CD4-positive, alpha-beta T cell treated with Interleukin-1 beta for 1 hour (primary cell): ENCODE data around the gene SKAP2.

Experiments
- DNase-seq, 2 donors: peaks; one replicate each; pipeline ENCODE4 v3.0.0-alpha.2; 2020 to 2022

Gene SKAP2

DNA sequence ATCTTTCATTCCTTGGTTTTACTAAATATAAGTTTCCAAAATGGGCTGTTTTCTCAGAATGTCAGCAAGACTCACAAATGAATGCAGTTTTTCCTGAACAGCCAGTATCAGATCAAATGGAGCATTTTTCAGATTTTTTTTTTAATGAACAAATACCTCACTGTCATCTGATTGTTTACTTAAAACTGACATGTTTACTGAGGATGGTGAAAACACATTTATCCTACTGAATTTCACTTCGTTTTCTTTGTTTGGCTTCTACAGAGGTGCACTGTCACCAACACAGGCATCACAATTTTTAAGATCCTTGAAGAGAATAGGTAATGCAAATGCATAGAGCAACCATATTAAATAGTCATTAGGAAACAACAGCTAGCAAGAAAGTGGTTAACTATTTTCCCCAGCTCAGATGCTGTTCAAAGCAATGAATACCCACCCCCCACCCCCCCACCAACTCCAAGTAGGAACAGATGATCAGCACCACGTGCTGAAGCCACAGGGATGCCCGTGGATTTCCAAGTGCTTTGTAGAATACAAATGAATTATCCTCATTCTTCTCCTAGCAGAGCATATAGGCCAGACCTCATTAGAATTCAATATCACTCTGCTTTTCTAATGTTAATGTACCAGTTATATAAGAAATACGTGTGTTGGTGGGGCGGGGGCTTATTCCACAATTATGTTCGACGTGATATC, 205.9 kb downstream of the SKAP2 start:
- no peak for DNase-seq

DNA sequence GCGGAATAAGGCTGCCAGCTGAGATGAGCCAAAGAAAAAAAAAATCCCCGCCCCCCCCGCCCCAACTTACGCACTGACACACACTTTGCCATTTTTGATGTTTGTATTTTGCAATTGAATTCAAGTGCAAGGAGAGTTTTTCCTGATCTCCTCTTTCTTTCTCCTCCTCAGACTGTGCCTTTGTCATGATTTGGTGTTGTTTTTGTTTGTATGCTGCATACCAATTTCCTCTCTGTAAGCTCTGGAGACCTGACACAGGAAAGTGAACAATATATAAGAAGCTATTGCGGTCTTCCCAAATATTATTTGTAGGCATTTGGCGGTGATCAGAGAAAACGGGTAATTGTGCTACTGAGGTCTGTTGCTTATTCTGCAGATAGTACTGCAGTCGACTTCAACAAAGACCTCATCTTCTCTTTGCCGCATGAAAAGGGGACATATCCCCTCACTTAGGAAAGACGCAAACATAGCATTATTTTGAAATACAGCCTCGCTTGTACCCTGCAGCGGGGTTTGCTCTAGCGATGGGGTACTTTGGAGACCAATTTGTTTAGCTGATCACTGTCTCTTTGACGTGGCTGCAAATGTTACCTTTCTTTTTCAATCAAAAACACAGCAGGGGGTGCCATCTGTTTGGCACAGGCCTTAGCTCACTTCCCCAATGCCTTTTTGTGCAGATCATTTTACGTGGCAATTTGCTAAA, 206.6 kb downstream of the SKAP2 start:
- DNase-seq = no peak

DNA sequence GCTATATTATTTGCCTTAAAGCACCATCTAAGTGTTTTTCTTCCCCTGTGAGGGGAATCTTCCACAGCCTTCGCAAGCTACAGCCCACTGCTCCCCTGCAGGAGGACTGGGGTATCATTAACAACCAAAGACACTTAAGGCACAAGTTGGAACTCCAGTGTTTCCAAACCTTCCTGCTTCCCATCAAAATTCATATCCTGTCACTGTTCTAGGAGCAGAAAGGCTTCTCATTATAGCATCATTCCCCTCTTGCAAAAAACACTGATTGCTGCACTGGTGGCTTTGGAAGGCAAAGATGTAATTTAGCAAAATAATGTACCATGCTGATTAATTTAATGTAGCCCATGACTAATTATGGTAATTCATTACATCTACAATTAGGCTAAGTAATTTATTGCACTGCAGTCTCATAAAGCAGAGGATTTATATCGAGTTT, 207.2 kb downstream of the SKAP2 start:
- DNase-seq = no peak

DNA sequence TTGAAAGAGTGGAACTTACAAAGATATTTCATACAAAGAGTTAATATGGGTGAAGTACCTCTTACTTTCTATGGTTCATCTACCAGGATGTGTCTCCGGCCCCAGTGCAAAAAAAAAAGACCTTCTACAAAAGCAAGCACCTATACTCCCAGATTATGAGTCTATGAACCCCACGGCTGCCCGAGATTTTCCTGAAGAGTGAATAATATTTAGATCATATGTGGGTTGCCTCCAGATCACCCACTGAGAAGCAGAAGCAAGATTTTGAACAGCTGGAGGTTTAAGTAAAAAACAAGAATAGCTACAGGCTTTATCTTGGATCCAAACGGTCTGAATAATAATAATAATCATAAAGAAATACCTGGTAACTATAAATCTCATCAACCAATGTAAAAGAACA, 207.7 kb downstream of the SKAP2 start:
- DNase-seq = no peak

DNA sequence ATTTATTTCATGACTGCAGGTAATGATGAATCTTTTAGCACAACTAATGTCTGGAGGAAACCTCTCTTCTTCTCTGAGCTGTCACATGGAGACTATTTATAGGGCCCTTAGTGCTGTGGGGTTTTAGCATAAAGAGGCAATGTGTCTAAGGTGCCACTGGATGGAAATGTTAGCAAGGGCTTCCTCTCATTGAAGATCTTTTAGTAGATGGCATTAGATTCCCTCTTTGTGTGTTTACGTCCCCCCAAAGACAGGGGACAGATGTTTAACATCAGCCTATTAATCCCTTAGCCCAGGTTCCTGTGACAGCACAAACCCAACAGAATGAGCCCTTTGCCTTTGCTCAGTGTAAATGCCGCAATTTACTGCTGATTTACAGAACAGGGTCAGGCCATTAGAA, 208.6 kb downstream of the SKAP2 start:
- DNase-seq = no peak

DNA sequence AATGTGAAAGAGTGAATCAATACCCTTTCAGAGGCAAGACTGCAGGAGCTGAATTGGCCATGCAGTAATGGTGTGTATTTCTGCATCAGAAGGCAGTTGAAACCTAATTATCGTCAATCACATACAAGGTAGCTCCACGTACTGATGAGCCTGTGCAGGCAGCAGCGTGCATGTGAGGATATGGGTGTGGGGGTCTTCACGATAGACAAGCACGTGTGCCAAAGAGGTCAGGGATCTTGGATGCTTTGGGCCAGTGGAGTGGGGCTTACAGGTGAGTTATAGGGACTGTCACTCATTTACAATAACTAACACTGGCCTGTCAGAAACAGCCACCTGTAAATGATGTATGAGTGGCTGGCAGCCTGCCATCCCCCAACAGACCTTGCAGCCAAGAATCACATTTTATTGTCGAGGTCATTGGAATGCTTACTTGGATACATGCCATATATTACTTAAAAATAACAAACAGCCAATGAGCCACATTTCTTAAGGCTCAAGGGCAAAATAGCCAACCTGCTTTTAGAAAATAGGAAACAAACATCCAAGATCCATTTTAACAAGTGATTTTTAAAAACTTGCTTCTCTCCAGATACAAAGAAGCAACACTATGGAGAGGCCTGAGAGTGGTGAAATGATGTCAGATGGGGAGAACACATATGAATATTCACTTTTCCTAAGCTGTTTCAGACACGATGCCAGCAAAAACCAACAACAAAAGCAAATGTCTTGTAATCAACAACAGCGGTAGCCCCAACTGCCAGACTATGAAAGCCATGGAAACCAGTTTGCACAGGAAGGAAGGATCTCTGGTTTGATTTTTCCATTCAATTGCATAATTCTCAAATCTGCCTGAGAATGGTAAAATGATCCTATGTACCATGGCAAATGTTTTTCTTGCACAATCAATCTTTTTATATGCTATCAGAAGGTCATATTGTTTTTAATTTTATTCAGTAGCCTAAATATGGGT, 210.7 kb downstream of the SKAP2 start:
- DNase-seq = no peak

DNA sequence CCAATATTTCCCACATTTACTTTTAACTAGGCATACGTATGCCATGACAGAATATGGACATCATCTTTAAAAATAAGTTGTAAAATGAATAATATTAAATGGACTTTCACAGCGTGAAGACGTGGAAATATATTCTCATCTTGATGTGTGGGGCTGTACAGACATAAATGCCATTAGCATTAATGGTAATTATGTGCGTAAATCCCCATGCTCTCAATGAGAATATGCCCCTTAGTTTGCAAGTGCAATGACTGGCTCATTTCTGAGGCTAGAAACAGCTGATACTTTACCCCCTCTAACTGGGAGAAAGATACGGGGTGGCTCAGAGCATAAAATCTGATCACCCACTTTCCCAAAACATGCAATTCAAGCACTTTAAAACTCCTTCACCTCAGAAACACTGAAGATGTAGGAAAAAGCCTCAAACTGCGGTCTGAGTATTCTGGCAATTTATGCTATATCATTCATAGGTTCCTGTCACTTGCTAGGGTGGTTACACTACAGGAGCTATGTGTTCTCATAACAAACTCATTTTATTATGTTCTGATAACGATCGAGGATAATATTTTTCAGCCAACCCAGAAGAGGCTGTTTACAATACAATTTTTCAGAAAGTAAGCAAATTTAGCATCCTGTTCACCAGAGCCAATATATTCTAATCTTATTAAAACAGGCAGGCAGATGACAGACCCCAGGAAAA, 211.8 kb downstream of the SKAP2 start:
- DNase-seq = no peak

DNA sequence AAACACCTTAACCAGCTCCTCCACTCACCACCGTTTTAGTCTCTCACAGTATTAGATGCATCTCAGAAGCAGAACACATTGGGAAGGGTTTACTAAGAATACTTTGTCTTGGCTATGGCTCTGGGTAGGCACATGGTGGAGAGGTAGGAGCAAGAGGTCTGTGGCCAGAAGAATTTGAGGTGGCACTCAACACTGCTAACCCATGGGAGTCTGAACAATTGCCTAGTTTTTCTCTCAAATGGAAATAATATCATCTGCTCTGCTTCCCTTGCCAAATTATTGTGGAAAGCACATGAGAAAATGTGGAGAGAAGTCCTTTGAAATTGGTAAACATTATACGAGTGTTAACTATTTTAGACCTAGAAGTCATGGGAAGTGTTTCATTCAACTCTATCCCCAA, 214.3 kb downstream of the SKAP2 start:
- no peak for DNase-seq

DNA sequence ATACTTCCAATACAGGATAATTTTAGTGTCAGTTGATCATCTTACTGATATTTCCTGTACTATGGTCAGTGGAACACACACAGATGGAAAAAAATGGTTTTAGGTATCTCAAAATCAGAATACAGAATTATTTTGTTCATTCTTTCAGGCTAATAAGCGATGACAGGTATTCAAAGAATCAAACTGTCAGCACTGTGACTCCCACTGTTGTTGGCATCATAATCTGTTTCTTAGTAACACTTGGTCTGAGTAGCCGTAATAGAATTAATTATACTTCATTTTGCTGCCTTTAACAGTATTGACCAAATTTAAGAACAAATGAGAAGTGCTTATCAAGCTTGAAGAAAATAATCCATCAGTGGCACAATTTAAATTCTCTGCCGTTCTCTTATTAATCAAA, 215.0 kb downstream of the SKAP2 start:
- DNase-seq = no peak

DNA sequence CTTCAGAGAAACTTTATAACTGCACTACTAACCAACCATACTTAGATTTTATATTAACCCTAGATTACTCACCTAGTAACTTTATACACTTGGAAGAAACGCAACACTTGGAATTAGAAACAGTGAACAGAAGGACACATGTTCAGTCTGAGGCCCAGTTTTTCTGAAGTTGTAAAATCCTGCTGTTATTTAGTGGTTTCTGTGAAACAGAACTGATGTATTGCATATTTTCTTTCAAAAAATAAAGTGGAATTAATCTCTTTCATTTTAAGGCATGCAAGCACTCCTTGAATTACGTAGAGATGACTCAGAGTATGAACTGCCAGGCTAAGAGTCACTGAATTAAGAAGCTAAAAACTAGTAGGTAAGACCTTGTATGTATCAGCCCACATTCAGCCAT, 215.8 kb downstream of the SKAP2 start:
- no peak for DNase-seq

DNA sequence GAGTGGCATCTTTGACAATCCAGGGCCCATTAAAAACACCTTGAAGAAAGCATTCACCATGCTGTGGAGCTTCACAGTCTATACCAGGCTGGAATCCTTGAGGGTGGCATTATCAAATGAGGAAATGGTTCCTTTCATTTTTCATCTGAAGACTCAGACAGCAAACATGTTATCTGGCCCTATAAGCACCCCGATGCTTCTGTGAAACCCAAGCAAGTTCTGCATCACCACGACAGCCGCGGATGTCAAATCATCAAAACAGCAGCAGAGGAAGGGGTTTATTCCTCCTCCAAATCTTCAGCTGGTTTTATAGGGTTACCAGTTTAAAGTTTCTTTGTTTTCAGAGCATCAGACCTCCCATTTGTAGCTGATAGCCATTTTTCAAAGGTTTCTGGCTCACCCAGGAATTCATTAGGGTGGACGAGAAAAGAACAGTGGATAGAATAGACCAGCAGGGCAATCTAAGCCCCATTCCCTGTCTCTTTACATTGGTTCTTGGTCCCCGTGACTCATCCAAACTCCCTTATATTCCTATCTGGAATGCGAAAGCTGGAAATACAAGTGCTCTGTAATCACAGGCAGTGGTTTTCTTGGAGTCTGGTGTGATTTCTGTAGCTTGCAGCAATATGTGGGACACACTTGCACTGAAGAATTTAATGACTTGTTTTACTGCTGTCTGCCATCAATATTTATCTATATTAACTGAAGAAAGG, 217.9 kb downstream of the SKAP2 start:
- no peak for DNase-seq

DNA sequence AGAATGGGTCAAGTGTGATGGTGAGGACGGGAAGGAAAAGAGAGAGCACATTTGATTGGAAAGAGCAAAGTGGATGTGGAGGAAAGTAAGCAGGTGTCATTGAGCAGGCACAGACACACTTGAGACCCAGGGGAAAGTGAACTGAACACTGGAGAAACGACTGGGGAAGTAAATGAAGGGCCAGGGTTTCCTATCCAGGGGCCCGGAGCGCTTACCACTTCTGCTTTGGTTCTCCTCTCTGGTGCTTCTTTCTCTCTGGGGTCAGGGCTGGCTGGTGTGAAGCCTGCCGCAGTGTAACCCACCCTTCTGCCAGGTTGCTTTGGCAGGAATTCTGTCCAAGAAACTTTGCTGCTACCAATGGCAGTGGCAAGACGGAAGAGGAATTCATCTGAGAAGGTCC, 219.3 kb downstream of the SKAP2 start:
- no peak for DNase-seq

DNA sequence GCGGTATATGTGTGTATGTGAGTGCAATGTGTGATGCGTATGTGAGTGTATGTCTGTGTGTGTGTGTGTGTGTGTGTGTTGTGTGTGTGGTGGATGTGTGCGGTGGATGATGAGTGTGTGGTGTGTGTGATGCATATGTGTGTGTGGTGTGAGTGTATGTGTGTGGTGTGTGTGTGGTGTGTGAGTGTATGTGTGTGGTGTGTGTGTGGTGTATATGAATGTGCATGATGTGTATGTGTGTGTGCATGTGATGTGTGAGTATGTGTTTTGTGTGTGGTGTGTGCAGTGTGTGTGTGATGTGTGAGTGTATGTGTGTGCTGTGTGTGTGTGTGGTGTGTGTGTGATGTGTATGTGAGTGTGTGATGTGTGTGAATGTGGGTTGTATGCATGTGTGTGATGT, 222.0 kb downstream of the SKAP2 start:
- no peak for DNase-seq

DNA sequence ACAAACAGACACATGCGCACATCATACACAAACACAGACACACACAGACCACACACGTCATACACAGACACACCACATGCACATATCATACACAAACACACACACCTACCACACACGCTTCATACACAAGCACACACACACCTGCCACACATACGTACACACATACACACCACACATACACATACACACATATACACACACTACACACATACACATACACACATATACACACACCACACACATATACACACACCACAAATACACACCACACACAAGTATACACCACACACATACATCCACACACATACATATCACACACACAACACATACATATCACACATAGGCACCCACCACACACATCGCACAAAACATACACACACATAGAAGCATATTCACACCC, 224.7 kb downstream of the SKAP2 start:
- no peak for DNase-seq

DNA sequence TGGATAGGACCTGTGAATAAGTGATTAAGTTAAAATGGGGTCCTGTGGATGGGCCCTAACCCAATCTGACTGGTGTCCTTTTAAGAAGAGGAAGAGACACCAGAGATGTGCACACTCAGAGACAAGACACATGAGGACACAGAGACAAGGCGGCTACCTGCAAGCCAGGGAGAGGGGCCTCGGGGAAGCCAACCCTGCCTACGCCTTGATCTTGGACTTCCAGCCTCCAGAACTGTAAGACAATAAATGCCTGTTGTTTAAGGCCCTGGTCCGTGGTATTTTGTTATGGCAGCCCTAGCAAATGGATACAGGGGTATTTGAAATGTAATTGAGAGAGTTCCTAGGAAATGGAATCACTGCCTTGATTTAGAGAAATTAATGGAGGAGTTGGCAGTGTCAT, 225.3 kb downstream of the SKAP2 start:
- no peak for DNase-seq

DNA sequence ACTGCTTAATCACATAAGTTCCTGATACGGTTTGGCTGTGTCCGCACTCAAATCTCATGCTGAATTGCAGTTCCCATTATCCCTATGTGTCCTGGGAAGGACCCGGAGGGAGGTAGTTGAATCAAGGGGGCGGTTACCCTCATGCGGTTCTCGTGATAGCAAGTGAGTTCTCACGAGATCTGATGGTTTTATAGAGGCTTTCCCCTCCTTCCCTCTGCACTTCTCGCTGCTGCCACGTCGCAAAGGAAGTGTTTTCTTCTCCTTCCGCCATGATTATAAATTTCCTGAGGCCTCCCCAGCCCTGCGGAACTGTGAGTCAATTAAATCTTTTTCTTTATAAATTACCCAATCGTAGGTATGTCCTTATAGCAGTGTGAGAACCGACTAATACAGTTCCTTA, 226.2 kb downstream of the SKAP2 start:
- no peak for DNase-seq

DNA sequence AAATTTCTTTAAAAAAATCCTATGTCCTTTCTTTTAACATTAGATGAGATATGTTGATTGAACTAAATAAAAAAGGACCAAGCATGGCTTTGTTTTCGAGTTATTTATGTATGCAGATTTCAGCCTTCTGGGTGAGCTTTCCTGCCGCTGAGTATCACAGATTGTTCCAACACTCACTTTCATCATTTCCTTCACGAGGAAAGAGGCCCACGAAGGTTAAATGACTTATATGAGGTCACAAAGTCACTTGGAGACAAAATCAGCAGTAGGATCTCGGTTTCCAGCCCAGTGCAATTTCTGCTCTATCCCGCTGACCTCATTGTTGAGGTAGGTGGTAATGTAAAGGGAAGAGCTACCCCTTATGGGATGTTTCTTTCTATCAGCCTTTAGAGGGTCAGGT, 226.8 kb downstream of the SKAP2 start:
- no peak for DNase-seq

DNA sequence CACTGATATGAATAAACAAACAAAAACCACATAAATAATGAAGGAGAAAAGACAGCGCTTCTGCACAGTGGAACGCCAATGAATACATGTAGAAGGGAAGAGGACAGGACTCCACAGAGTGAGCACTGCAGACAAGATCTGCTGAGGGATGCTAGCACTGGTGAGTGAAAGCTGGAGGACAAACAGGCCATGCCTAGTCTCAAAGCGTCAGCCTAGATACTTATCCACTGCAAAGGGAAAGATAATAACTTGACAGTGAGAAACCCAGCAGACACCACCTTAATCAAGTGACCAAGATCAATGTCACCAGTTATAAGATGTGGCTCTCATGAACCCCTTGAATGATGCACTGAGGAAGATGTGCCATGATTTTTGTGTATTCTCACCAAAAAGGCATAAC, 227.6 kb downstream of the SKAP2 start:
- DNase-seq = no peak

DNA sequence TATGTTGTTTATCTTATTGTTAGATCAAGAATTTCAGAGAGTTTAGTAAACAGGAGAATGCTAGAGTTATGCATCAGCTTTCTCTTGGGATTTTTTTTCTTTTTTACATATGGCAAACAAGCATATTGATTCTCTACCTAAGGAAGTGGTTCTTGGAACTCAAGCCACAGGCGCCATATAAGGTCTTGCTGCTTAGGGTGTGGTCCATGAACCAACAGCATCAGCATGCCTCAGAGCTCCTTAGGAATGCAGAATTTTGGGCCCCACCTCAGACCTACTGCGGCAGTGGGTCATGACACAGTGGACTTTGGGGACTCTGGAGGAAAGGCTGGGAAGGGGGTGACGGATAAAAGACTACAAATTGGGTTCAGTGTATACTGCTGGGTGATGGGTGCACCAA, 230.8 kb downstream of the SKAP2 start:
- no peak for DNase-seq

DNA sequence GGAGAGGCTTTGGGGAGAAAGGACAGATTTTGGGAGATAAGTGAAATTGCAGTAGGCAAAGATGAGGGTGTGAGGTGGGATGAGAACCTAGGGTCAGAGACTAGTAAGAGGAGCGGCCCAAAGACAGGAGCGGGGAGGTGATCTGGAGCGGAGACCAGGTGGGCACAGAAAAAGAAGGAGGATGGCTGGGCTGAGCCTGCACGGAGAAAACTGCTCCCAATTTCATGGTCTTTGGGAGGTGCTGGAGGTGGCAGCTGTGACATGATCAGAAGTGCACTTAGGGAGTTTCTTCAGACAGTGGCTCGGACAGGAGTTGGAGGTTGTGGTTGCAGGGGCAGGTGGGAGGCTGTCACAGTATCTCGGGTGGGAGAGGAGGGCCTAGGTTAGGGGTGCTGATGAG, 232.8 kb downstream of the SKAP2 start:
- DNase-seq = no peak

DNA sequence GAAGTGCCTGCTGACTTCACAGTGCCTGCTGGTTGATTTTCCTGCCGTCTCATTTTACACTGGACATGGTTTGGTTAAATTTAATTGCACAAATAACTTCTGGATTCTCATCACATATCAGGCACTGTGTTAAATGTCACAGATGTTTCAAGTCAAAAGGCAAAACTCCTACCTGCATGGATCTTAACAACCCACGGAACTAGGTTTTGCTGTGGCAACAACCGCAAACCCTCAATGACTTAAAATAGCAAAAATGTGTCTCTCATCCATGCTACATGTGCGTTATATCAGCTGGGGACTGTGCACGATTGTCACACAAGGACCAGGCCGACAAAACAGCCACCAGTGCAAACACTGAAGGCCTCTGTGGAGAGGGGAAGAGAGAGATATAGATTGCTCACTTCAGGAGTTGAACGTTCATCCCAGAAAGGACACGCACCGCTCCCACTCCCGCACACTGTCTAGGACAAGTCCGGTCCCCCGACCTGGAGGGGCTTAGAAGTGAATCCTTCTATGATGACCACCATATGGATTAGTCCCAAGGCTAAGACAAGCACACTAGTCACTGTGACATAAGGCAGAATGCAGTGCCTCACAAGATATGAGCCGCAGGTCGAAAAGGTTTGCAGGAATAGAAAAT, 233.3 kb downstream of the SKAP2 start:
- no peak for DNase-seq

DNA sequence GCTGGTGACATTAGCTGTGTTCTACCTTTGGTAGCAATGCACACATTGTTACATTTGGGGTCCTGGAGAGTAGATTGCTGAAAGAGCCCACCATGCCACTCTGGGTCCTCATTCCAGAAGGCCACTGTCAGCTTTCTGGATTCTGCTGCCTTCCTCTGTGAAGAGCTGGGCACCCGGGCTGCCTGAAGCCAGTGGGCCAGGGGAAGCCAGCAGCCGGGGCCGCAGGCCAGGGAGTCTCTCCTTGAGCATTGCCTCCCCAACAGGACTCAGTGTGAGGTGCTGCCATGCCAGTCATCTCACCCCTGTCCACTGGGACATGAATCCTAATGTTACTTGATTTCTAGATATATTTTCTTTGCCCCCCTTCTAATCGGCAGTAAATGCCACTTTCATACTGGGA, 234.0 kb downstream of the SKAP2 start:
- no peak for DNase-seq
